ENCODE results near the gene FRMD7.

DNA sequence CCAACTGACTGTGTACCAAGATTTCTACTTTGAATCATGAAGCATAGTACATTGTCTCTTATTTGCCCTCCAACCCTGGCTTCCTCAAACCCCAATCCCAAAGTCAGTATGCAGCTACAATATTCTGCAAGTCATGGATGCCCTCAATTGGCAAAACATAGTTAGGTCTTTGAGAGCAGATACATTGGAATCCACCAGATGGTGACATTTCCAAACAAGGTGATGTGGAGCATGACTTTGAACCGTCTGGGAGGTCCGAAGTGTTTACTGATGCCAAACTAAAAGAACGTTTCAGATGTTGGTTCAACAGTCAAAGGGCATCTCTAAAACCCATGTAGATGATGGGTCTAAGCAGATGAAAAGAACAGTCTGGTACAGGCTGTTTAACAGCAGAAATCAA is 43.7 kb upstream of the FRMD7 start:
- TF ChIP-seq, protein P1, sequence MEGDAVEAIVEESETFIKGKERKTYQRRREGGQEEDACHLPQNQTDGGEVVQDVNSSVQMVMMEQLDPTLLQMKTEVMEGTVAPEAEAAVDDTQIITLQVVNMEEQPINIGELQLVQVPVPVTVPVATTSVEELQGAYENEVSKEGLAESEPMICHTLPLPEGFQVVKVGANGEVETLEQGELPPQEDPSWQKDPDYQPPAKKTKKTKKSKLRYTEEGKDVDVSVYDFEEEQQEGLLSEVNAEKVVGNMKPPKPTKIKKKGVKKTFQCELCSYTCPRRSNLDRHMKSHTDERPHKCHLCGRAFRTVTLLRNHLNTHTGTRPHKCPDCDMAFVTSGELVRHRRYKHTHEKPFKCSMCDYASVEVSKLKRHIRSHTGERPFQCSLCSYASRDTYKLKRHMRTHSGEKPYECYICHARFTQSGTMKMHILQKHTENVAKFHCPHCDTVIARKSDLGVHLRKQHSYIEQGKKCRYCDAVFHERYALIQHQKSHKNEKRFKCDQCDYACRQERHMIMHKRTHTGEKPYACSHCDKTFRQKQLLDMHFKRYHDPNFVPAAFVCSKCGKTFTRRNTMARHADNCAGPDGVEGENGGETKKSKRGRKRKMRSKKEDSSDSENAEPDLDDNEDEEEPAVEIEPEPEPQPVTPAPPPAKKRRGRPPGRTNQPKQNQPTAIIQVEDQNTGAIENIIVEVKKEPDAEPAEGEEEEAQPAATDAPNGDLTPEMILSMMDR (IDR thresholded peaks at IDR 0.05): no peak
- no peak for TF ChIP-seq POLR2A (IDR thresholded peaks at IDR 0.05)
